Breast epithelium (tissue), 4 donors: ENCODE results near the gene MAST3. TPM values are rescaled to one million over a fixed set of nuclear protein-coding genes. Genes with fewer than 3 reads are reported as not detected.

Experiments
- DNase-seq, 2 donors: peaks; one replicate each; pipeline ENCODE4 v3.0.0-alpha.2; 2019; ENCODE audit warnings: low spot score in 2 of 2
- H3K27ac ChIP-seq, 2 donors: fragments of 200-600 bp; sonication (generic) in 1 of 2; one replicate each; pipeline ENCODE4 v1.5.1; 2016 to 2019; ENCODE audit warnings: mild to moderate bottlenecking in 1 of 2
- H3K27me3 ChIP-seq, 2 donors: fragments of 200-600 bp; sonication (generic) in 1 of 2; one replicate each; pipeline versions ENCODE4 v1.5.1 to v1.6.0; 2017 to 2019; ENCODE audit warnings: control low read depth in 1 of 2, mild to moderate bottlenecking in 1 of 2
- H3K36me3 ChIP-seq: fragments of 200-600 bp; one replicate; pipeline ENCODE4 v1.5.1; 2019
- H3K4me1 ChIP-seq, 2 donors: fragments of 200-600 bp; sonication (generic); one replicate each; pipeline ENCODE4 v1.5.1; 2016 to 2019; ENCODE audit warnings: control low read depth in 1 of 2
- H3K4me3 ChIP-seq, 3 donors: fragments of 200-600 bp; sonication (generic); 1 replicate in 2 of 3; 2 replicates in 1 of 3; pipeline ENCODE4 v1.5.1; 2016 to 2019; ENCODE audit warnings: mild to moderate bottlenecking in 3 of 3, moderate library complexity in 2 of 3
- H3K9me3 ChIP-seq, 2 donors: fragments of 200-600 bp; sonication (generic) in 1 of 2; one replicate each; pipeline ENCODE4 v1.5.1; 2016 to 2019; ENCODE audit warnings: control low read depth in 1 of 2
- CTCF ChIP-seq, 3 donors: fragments of 450-650 bp; IDR thresholded peaks; one replicate each; pipeline ENCODE4 v1.5.1; 2016 to 2017; ENCODE audit warnings: antibody characterized with exemption in 3 of 3, mild to moderate bottlenecking in 3 of 3, moderate library complexity in 3 of 3
- POLR2A ChIP-seq: fragments of 450-650 bp; IDR thresholded peaks from one replicate; pipeline ENCODE4 v1.6.1; 2016; ENCODE audit warnings: antibody characterized with exemption, mild to moderate bottlenecking, moderate library complexity
- POLR2AphosphoS5 ChIP-seq, 3 donors: sonication (generic); formaldehyde crosslinking; IDR thresholded peaks; one replicate each; pipeline ENCODE4 v1.6.1; 2017; ENCODE audit warnings: antibody characterized with exemption in 3 of 3
- intact Hi-C: fragments of 100-400 bp; cut with DNase I; formaldehyde crosslinking; loops from one replicate; pipeline ENCODE4 v1.15.1; 2023; ENCODE audit warnings: low total_unique reads
- total RNA-seq, 3 donors: library from RNA; depleted of rRNA; stranded (reverse); fragments of >200 nt; gene quantifications; one replicate each; pipeline ENCODE4 v1.1.0, GENCODE V29; 2016

The MAST3 gene
- total RNA-seq, 3 donors from 2014 or later = 5.6 to 8.5 (median 6.2) TPM

GRCh38 chr19:18114483-18114882, 16.9 kb downstream of the MAST3 start:
- Histone ChIP-seq H3K27ac (no peak overlapping the region), H3K36me3 (no peaks in the 10 kb centered on the region), H3K4me3 (no peak overlapping the region), H3K4me1 (peaks cover 0 to 11% of the 10 kb centered on the region in 2 donors), H3K9me3 (no peaks in the 10 kb centered on the region), H3K27me3 (no peaks in the 10 kb centered on the region)
- no peak for DNase-seq
- TF ChIP-seq POLR2A (no peak), POLR2AphosphoS5 (IDR thresholded peaks at IDR 0.05) (no peak), CTCF (IDR thresholded peaks at IDR 0.05) (no peak)
- intact Hi-C loops = loop anchor here (10.0 kb wide), 1 partner anchor 50 kb away; no protein-coding TSS in a partner anchor

- peak overlapping the region; percentile 75 to 80 (median 78) for H3K4me3 ChIP-seq
- H3K36me3 ChIP-seq = no peaks in the 10 kb centered on the region
- H3K27ac ChIP-seq = peak overlapping the region; percentile 67 to 69
- intact Hi-C loops = loop anchor here (10.0 kb wide), 1 partner anchor 47 kb away; no protein-coding TSS in a partner anchor
- H3K9me3 ChIP-seq = no peaks in the 10 kb centered on the region
- no peaks in the 10 kb centered on the region for H3K27me3 ChIP-seq
- DNase-seq = no peak
- H3K4me1 ChIP-seq = peaks cover 0 to 8% of the 10 kb centered on the region in 2 donors
- TF ChIP-seq POLR2AphosphoS5 (IDR thresholded peaks at IDR 0.05) (no peak), POLR2A (no peak), CTCF (IDR thresholded peaks at IDR 0.05) (no peak)
Observed at GRCh38 chr19:18117364-18117691, 19.8 kb downstream of the MAST3 start.

GRCh38 chr19:18117692-18118378, 20.3 kb downstream of the MAST3 start:
- H3K9me3 ChIP-seq = no peaks in the 10 kb centered on the region
- H3K27ac ChIP-seq = peak overlapping the region; percentile 67 to 69
- DNase-seq = peak; percentile 52 to 73
- intact Hi-C loops = loop anchor here (10.0 kb wide), 1 partner anchor 47 kb away; no protein-coding TSS in a partner anchor
- TF ChIP-seq CTCF (IDR thresholded peaks at IDR 0.05) (no peak), POLR2AphosphoS5 (IDR thresholded peaks at IDR 0.05) (no peak), POLR2A (no peak)
- no peaks in the 10 kb centered on the region for H3K36me3 ChIP-seq
- peak overlapping the region; percentile 75 to 80 (median 78) for H3K4me3 ChIP-seq
- no peaks in the 10 kb centered on the region for H3K27me3 ChIP-seq
- peaks cover 0 to 8% of the 10 kb centered on the region in 2 donors for H3K4me1 ChIP-seq

GRCh38 chr19:18118420-18119012, 20.9 kb downstream of the MAST3 start:
- DNase-seq = no peak
- Histone ChIP-seq H3K27me3 (no peaks in the 10 kb centered on the region), H3K4me1 (peaks cover 0 to 8% of the 10 kb centered on the region in 2 donors), H3K27ac (peak overlapping the region; percentile 67 to 69), H3K36me3 (no peaks in the 10 kb centered on the region), H3K4me3 (peak overlapping the region; percentile 75 to 80 (median 78)), H3K9me3 (no peaks in the 10 kb centered on the region)
- no peak for TF ChIP-seq POLR2AphosphoS5 (IDR thresholded peaks at IDR 0.05)
- TF ChIP-seq POLR2A = no peak
- intact Hi-C loops = loop anchor here (1.0 to 10.0 kb wide), 2 partner anchors 23 to 46 kb away; no protein-coding TSS in a partner anchor

GRCh38 chr19:18119013-18119716, 21.6 kb downstream of the MAST3 start:
- no peak for DNase-seq
- H3K27ac ChIP-seq = peak overlapping the region; percentile 67 to 69

More at GRCh38 chr19:18119013-18119716, 21.6 kb downstream of the MAST3 start:
- Histone ChIP-seq H3K36me3 (no peaks in the 10 kb centered on the region), H3K9me3 (no peaks in the 10 kb centered on the region), H3K4me3 (peak overlapping the region in 2 of 3 donors; percentile 78 to 80), H3K27me3 (no peaks in the 10 kb centered on the region), H3K4me1 (peaks cover 0 to 8% of the 10 kb centered on the region in 2 donors)
- TF ChIP-seq POLR2AphosphoS5 (IDR thresholded peaks at IDR 0.05) = no peak
- no peak for TF ChIP-seq CTCF (IDR thresholded peaks at IDR 0.05)
- no peak for TF ChIP-seq POLR2A
- intact Hi-C loops = loop anchor here (1.0 to 10.0 kb wide), 2 partner anchors 22 to 46 kb away; no protein-coding TSS in a partner anchor
